IMR-90 (cell line): ENCODE measurements around the gene SIGLEC11. TPM values are rescaled to one million over a fixed set of nuclear protein-coding genes. Genes with fewer than 3 reads are reported as not detected.

Experiments
- ATAC-seq: fragments of 200-7000 bp; cut with Tn5 transposase; 2 replicates; pipeline ENCODE4 v1.9.1; 2020; ENCODE audit warnings: low read depth, mild to moderate bottlenecking, moderate library complexity
- BruUV-seq: library from RNA; stranded (reverse); fragments of 400-500 nt; replicated peaks from 2 replicates; lab custom pipeline; 2021; lab: Mats Ljungman, UMichigan
- CTCF ChIA-PET: fragments of 300-600 bp; formaldehyde crosslinking; extraction: SDS; loops from one replicate; lab custom pipeline; 2021; ENCODE audit warnings: antibody characterized with exemption; lab: Yijun Ruan, JAX
- POLR2A ChIA-PET: fragments of 300-600 bp; sonication (Branson Sonifier 250); formaldehyde crosslinking; loops from one replicate; lab custom pipeline; 2022; ENCODE audit warnings: antibody characterized with exemption; ENCODE audit not compliant: unreplicated experiment; lab: Charles Lee
- DNase-seq: peaks from one replicate; pipeline ENCODE4 v3.0.0; 2013
- H2AFZ ChIP-seq: replicated peaks from 2 replicates; pipeline ENCODE3; 2013; ENCODE audit warnings: low read length, mild to moderate bottlenecking; ENCODE audit not compliant: poor library complexity
- H2AK5ac ChIP-seq: 2 replicates; pipeline ENCODE4 v1.6.1; 2013; ENCODE audit warnings: low read depth, low read length, inconsistent platforms
- H2AK9ac ChIP-seq: replicated peaks from 2 replicates; pipeline ENCODE3; 2013; ENCODE audit warnings: mild to moderate bottlenecking, low read depth, low read length, moderate library complexity; ENCODE audit not compliant: poor library complexity
- H2BK120ac ChIP-seq: 2 replicates; pipeline ENCODE4 v1.6.1; 2013; ENCODE audit warnings: low read depth, low read length, inconsistent platforms
- H2BK15ac ChIP-seq: 3 replicates; pipeline ENCODE4 v1.6.1; 2013; ENCODE audit warnings: low read depth, low read length, inconsistent platforms
- H2BK20ac ChIP-seq: 2 replicates; pipeline ENCODE4 v1.6.1; 2013; ENCODE audit warnings: low read depth, mild to moderate bottlenecking, inconsistent platforms, low read length, moderate library complexity
- H2BK5ac ChIP-seq: 2 replicates; pipeline ENCODE4 v1.6.1; 2013; ENCODE audit warnings: mild to moderate bottlenecking, low read depth, low read length, inconsistent platforms; ENCODE audit not compliant: poor library complexity, severe bottlenecking
- H3K14ac ChIP-seq: replicated peaks from 2 replicates; pipeline ENCODE4 v1.6.1; 2013; ENCODE audit warnings: low read depth, low read length, inconsistent platforms
- H3K18ac ChIP-seq: 2 replicates; pipeline ENCODE4 v1.6.1; 2013; ENCODE audit warnings: low read depth, low read length, control low read depth
- H3K23ac ChIP-seq: 2 replicates; pipeline ENCODE4 v1.6.1; 2013; ENCODE audit warnings: low read depth, low read length, inconsistent platforms
- H3K27ac ChIP-seq: 2 replicates; pipeline ENCODE4 v1.5.1; 2013; ENCODE audit warnings: mild to moderate bottlenecking, control low read depth, low read length; ENCODE audit not compliant: insufficient read depth
- H3K27me3 ChIP-seq: 2 replicates; pipeline ENCODE4 v1.6.1; 2013; ENCODE audit warnings: low read length; ENCODE audit not compliant: control insufficient read depth, insufficient read depth
- H3K36me3 ChIP-seq: 2 replicates; pipeline ENCODE4 v1.6.1; 2013; ENCODE audit warnings: low read length, mixed read lengths; ENCODE audit not compliant: control insufficient read depth, insufficient read depth
- H3K4ac ChIP-seq: 2 replicates; pipeline ENCODE4 v1.6.1; 2013; ENCODE audit warnings: low read depth, low read length, inconsistent platforms
- H3K4me1 ChIP-seq: 2 replicates; pipeline ENCODE4 v1.6.1; 2013; ENCODE audit warnings: low read length, mixed read lengths; ENCODE audit not compliant: control insufficient read depth, insufficient read depth
- H3K4me2 ChIP-seq: 2 replicates; pipeline ENCODE4 v1.6.1; 2013; ENCODE audit warnings: low read depth, mild to moderate bottlenecking, control low read depth, low read length, moderate library complexity
- H3K4me3 ChIP-seq: 2 replicates; pipeline ENCODE4 v1.5.1; 2013; ENCODE audit warnings: low read depth, mild to moderate bottlenecking, control low read depth, low read length, moderate library complexity; ENCODE audit not compliant: insufficient read depth
- H3K56ac ChIP-seq: 2 replicates; pipeline ENCODE4 v1.6.1; 2013; ENCODE audit warnings: low read length, inconsistent platforms; ENCODE audit not compliant: insufficient read depth; ENCODE audit errors: extremely low read depth
- H3K79me1 ChIP-seq, 2 experiments: 2 replicates each; pipeline ENCODE4 v1.6.1; 2013; ENCODE audit warnings: low read length in 2 of 2, inconsistent platforms in 1 of 2, low read depth in 1 of 2
- H3K9ac ChIP-seq: 2 replicates; pipeline ENCODE4 v1.6.1; 2013; ENCODE audit warnings: low read depth, low read length, control low read depth
- H3K9me1 ChIP-seq: 2 replicates; pipeline ENCODE4 v1.6.1; 2013; ENCODE audit warnings: low read length, inconsistent platforms; ENCODE audit not compliant: insufficient read depth
- H3K9me3 ChIP-seq: 2 replicates; pipeline ENCODE4 v1.6.1; 2013; ENCODE audit warnings: low read length; ENCODE audit not compliant: control insufficient read depth, insufficient read depth
- H4K20me1 ChIP-seq: 2 replicates; pipeline ENCODE4 v1.6.1; 2013; ENCODE audit warnings: low read length, inconsistent platforms; ENCODE audit not compliant: insufficient read depth
- H4K5ac ChIP-seq: 2 replicates; pipeline ENCODE4 v1.6.1; 2013; ENCODE audit warnings: mild to moderate bottlenecking, low read depth, low read length, control low read depth
- H4K8ac ChIP-seq, 2 experiments: 2 replicates each; pipeline ENCODE4 v1.6.1; 2013; ENCODE audit warnings: low read depth in 2 of 2, low read length in 2 of 2, control low read depth in 1 of 2, inconsistent platforms in 1 of 2
- H4K91ac ChIP-seq: 2 replicates; pipeline ENCODE4 v1.6.1; 2013; ENCODE audit warnings: low read depth, low read length, inconsistent platforms; ENCODE audit not compliant: insufficient read depth
- BHLHE40 ChIP-seq: fragments of 150-350 bp; IDR thresholded peaks from 2 replicates; pipeline ENCODE4 v1.6.1; 2016; ENCODE audit warnings: mild to moderate bottlenecking, low read depth, low read length
- CEBPB ChIP-seq: IDR thresholded peaks from 2 replicates; pipeline ENCODE4 v1.6.1; 2012; ENCODE audit warnings: low read depth, low read length, improper control_type of control experiment
- CHD1 ChIP-seq: IDR thresholded peaks from 2 replicates; pipeline ENCODE4 v1.6.1; 2012; ENCODE audit warnings: low read depth, low read length, improper control_type of control experiment
- CTCF ChIP-seq: conservative IDR thresholded peaks from 2 replicates; pipeline ENCODE4 v1.5.1; 2012; ENCODE audit warnings: mild to moderate bottlenecking, low read depth, low read length, improper control_type of control experiment
- ELK1 ChIP-seq: fragments of 150-350 bp; IDR thresholded peaks from 2 replicates; pipeline ENCODE4 v1.6.1; 2016; ENCODE audit warnings: low read depth, mild to moderate bottlenecking, low read length, moderate library complexity, borderline replicate concordance
- FOS ChIP-seq: fragments of 150-350 bp; IDR thresholded peaks from 2 replicates; pipeline ENCODE4 v1.6.1; 2016; ENCODE audit warnings: low read depth, low read length
- MAZ ChIP-seq: IDR thresholded peaks from 2 replicates; pipeline ENCODE4 v1.6.1; 2012; ENCODE audit warnings: low read depth, mild to moderate bottlenecking, low read length, improper control_type of control experiment, moderate library complexity, borderline replicate concordance
- MXI1 ChIP-seq: IDR thresholded peaks from 2 replicates; pipeline ENCODE4 v1.6.1; 2012; ENCODE audit warnings: low read depth, mild to moderate bottlenecking, low read length, moderate library complexity, borderline replicate concordance
- NFE2L2 ChIP-seq: fragments of 150-350 bp; IDR thresholded peaks from 2 replicates; pipeline ENCODE4 v1.6.1; 2016; ENCODE audit warnings: low read depth, mild to moderate bottlenecking, low read length
- POLR2A ChIP-seq: IDR thresholded peaks from 2 replicates; pipeline ENCODE4 v1.6.1; 2012; ENCODE audit warnings: mild to moderate bottlenecking, low read depth, low read length
- RAD21 ChIP-seq: IDR thresholded peaks from 2 replicates; pipeline ENCODE4 v1.6.1; 2012; ENCODE audit warnings: low read length, improper control_type of control experiment
- RCOR1 ChIP-seq: IDR thresholded peaks from 2 replicates; pipeline ENCODE4 v1.6.1; 2012; ENCODE audit warnings: mild to moderate bottlenecking, low read length, improper control_type of control experiment; ENCODE audit not compliant: insufficient replicate concordance
- RFX5 ChIP-seq: IDR thresholded peaks from 2 replicates; pipeline ENCODE4 v1.8.0; 2012; ENCODE audit warnings: low read depth, mild to moderate bottlenecking, low read length, moderate library complexity
- USF2 ChIP-seq: fragments of 150-350 bp; IDR thresholded peaks from 2 replicates; pipeline ENCODE4 v1.6.1; 2017; ENCODE audit warnings: mild to moderate bottlenecking, antibody characterized with exemption, low read length, low read depth
- WGBS, 2 experiments: methylation state at CpG; one replicate each; pipeline versions ENCODE4 v1.1.5 to v1.1.7; 2013; ENCODE audit warnings: missing lambda C conversion rate in 2 of 2; ENCODE audit not compliant: insufficient read length in 1 of 2; ENCODE audit errors: extremely low coverage in 2 of 2; 5-methylcytosine and 5-hydroxymethylcytosine counted together
- dilution Hi-C: fragments of 300-500 bp; cut with HindIII; formaldehyde crosslinking; loops from one replicate; pipeline ENCODE4 v1.14.3; 2018; ENCODE audit warnings: low sequenced_read_pairs; ENCODE audit not compliant: unreplicated experiment
- in situ Hi-C: fragments of 300-500 bp; cut with MboI; formaldehyde crosslinking; loops from 3 replicates; pipeline ENCODE4 v1.14.3; 2019; ENCODE audit warnings: low sequenced_read_pairs, inconsistent platforms, mixed read lengths
- intact Hi-C: fragments of 100-400 bp; cut with micrococcal nuclease; formaldehyde crosslinking; loops from 2 replicates; pipeline ENCODE4 v1.10.0; 2022
- polyA plus RNA-seq, 3 experiments: library from polyadenylated mRNA; depleted of rRNA; stranded (reverse); fragments of >200 nt; gene quantifications; 2 replicates each; pipeline ENCODE4 v1.2.3, GENCODE V29; 2012; ENCODE audit warnings: low replicate concordance in 1 of 3
- total RNA-seq: library from RNA; depleted of rRNA; stranded (reverse); fragments of >200 nt; gene quantifications from 2 replicates; pipeline ENCODE4 v1.2.3, GENCODE V29; 2012

The SIGLEC11 gene
- total and polyA plus RNA-seq, 2 of the 4 experiments (the other 2 are of a cell fraction): not detected

GRCh38 chr19:50001775-50002174, 40.8 kb upstream of the SIGLEC11 start:
- Histone ChIP-seq H3K9me1 (peaks cover 19% of the 10 kb centered on the region), H2BK20ac (no peak overlapping the region), H3K9ac (no peak overlapping the region), H2AFZ (no peak overlapping the region), H3K23ac (no peak overlapping the region), H3K4me3 (no peak overlapping the region), H3K27ac (no peak overlapping the region), H3K4ac (no peak overlapping the region; the same call in 1 of the 2 replicates), H4K91ac (no peak overlapping the region), H2BK15ac (no peak overlapping the region), H2BK120ac (no peak overlapping the region), H3K9me3 (no peaks in the 10 kb centered on the region), H3K56ac (no peak overlapping the region), H4K20me1 (peaks cover 29% of the 10 kb centered on the region), H3K4me1 (peaks cover 10% of the 10 kb centered on the region), H3K4me2 (no peak overlapping the region), H3K36me3 (peaks cover 66% of the 10 kb centered on the region), H3K27me3 (no peaks in the 10 kb centered on the region), H4K5ac (no peak overlapping the region), H2AK5ac (no peak overlapping the region; the same call in 1 of the 2 replicates), H3K18ac (no peak overlapping the region), H3K14ac (no peak overlapping the region), H2AK9ac (no peak overlapping the region), H2BK5ac (no peak overlapping the region), H4K8ac (no peak overlapping the region), H3K79me1 (peaks cover 12 to 55% of the 10 kb centered on the region in 2 experiments)
- ATAC-seq (no peak), DNase-seq (no peak)
- ChIA-PET POLR2A (no interaction called here), CTCF (interaction anchor here (1.4 kb wide), 1 partner anchor 11 kb away, joined by 3 read pairs; no protein-coding TSS in a partner anchor)
- in situ Hi-C loops (no loop called here), dilution Hi-C loops (no loop called here), intact Hi-C loops (no loop called here)
- no TSS peak for BruUV-seq
- TF ChIP-seq BHLHE40: no peak
- no peak for TF ChIP-seq FOS
- no peak for TF ChIP-seq CEBPB
- no peak for TF ChIP-seq USF2
- no peak for TF ChIP-seq RCOR1
- TF ChIP-seq ELK1: no peak
- TF ChIP-seq MAZ: no peak
- TF ChIP-seq NFE2L2: no peak
- TF ChIP-seq CTCF: no peak
- TF ChIP-seq MXI1: no peak
- TF ChIP-seq CHD1: no peak
- no peak for TF ChIP-seq POLR2A
- no peak for TF ChIP-seq RFX5
- no peak for TF ChIP-seq RAD21
- 100% methylated on average over 2 of the region's 8 CpGs; no CpG with 5 or more reads in 1 of the 2 experiments for WGBS, 2 experiments
